ENCODE results near the gene DNAH9. TPM values are rescaled to one million over a fixed set of nuclear protein-coding genes. Genes with fewer than 3 reads are reported as not detected.

Gene DNAH9
- total RNA-seq, 6 experiments from 2014 or later: not detected

- no peak for DNase-seq
- no peak overlapping the region for H3K4me3 ChIP-seq
- 34% methylated on average over 3 of the region's 3 CpGs for WGBS (ENCODE audit: insufficient coverage, low coverage, low lambda C conversion rate, missing lambda C conversion rate)
- H3K27me3 ChIP-seq: no peaks in the 10 kb centered on the region
- H3K27ac ChIP-seq: no peak overlapping the region
- H3K36me3 ChIP-seq: no peaks in the 10 kb centered on the region
- TF ChIP-seq CTCF (IDR thresholded peaks at IDR 0.05) (no peak), POLR2A (IDR thresholded peaks at IDR 0.05) (no peak)
- intact Hi-C loops (cut with DNase I): no loop called here
- ATAC-seq: no peak
- no peaks in the 10 kb centered on the region for H3K9me3 ChIP-seq
- no peaks in the 10 kb centered on the region for H3K4me1 ChIP-seq
Observed at GRCh38 chr17:11882716-11883115, 284.4 kb downstream of the DNAH9 start.

GRCh38 chr17:11885051-11885450 is 286.8 kb downstream of the DNAH9 start:
- Histone ChIP-seq H3K27me3 (no peaks in the 10 kb centered on the region), H3K9me3 (no peaks in the 10 kb centered on the region), H3K4me3 (no peak overlapping the region), H3K36me3 (no peaks in the 10 kb centered on the region), H3K27ac (no peak overlapping the region), H3K4me1 (no peaks in the 10 kb centered on the region)
- WGBS (ENCODE audit: insufficient coverage, low coverage, low lambda C conversion rate, missing lambda C conversion rate): 79% methylated on average over 2 of the region's 2 CpGs
- DNase-seq: no peak
- no peak for ATAC-seq
- intact Hi-C loops (cut with DNase I): no loop called here
- TF ChIP-seq POLR2A (IDR thresholded peaks at IDR 0.05) (no peak), CTCF (IDR thresholded peaks at IDR 0.05) (no peak)

DNA sequence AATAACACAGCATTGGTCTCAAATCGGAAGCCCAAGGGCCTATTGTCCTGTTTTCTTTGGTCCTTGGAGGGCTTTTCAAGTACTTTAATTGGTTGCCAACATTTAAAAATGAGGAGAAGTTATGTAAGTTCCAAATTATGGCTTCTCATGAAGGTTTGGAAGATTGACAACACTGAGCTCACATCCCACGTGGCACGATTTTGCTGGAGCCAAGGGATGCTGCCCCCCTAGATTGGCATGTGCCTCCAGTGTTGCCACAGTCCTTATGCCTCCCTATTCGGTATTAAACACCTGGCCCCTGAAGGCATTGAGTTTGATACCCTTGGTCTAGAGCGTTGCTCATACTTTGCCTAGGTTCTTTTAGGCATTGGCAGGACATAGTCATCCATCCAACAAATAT is 291.0 kb downstream of the DNAH9 start:
- intact Hi-C loops (cut with DNase I): no loop called here
- H3K36me3 ChIP-seq: no peaks in the 10 kb centered on the region
- no peak for ATAC-seq
- H3K27ac ChIP-seq: no peak overlapping the region
- WGBS (ENCODE audit: insufficient coverage, low coverage, low lambda C conversion rate, missing lambda C conversion rate): 49% methylated on average over 3 of the region's 5 CpGs
- H3K27me3 ChIP-seq: no peaks in the 10 kb centered on the region
- TF ChIP-seq POLR2A (IDR thresholded peaks at IDR 0.05) (no peak), CTCF (IDR thresholded peaks at IDR 0.05) (no peak)
- H3K4me3 ChIP-seq: no peak overlapping the region
- no peaks in the 10 kb centered on the region for H3K4me1 ChIP-seq
- H3K9me3 ChIP-seq: no peaks in the 10 kb centered on the region
- no peak for DNase-seq

DNA sequence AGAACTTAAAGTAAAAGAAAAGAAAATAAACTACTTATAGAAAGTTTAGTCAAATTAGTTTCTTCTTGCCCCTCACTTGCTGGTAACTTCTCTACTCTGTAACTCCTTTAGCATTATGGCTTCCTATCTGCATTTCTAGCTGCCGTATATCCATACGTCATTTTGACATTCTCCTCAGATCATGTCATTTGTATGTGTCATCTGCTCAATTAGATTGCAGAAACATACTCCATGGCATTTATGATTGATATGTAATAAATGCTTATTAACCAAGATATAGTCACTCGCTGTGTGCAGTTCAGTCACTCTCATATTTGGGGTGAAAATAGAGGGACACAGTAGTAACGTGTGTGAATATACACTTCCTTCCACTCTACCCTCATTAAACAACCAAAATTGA is 295.6 kb downstream of the DNAH9 start:
- H3K9me3 ChIP-seq: no peaks in the 10 kb centered on the region
- no peaks in the 10 kb centered on the region for H3K36me3 ChIP-seq
- no peak overlapping the region for H3K4me3 ChIP-seq
- no peak for TF ChIP-seq CTCF (IDR thresholded peaks at IDR 0.05)
- no peak for TF ChIP-seq POLR2A (IDR thresholded peaks at IDR 0.05)
- DNase-seq (no peak), ATAC-seq (no peak)
- 78% methylated on average over 4 of the region's 4 CpGs for WGBS (ENCODE audit: insufficient coverage, low coverage, low lambda C conversion rate, missing lambda C conversion rate)
- no peaks in the 10 kb centered on the region for H3K4me1 ChIP-seq
- no peaks in the 10 kb centered on the region for H3K27me3 ChIP-seq
- H3K27ac ChIP-seq: no peak overlapping the region
- intact Hi-C loops (cut with DNase I): no loop called here

- H3K4me1 ChIP-seq: no peaks in the 10 kb centered on the region
- 60% methylated on average over 1 of the region's 1 CpG for WGBS (ENCODE audit: insufficient coverage, low coverage, low lambda C conversion rate, missing lambda C conversion rate)
- no peak overlapping the region for H3K27ac ChIP-seq
- H3K27me3 ChIP-seq: no peaks in the 10 kb centered on the region
- H3K4me3 ChIP-seq: no peak overlapping the region
- DNase-seq (no peak), ATAC-seq (no peak)
- H3K36me3 ChIP-seq: no peaks in the 10 kb centered on the region
- intact Hi-C loops (cut with DNase I): no loop called here
- H3K9me3 ChIP-seq: no peaks in the 10 kb centered on the region
- TF ChIP-seq POLR2A (IDR thresholded peaks at IDR 0.05) (no peak), CTCF (IDR thresholded peaks at IDR 0.05) (no peak)
Observed at GRCh38 chr17:11896199-11896598, 297.9 kb downstream of the DNAH9 start.

All from right lobe of liver (tissue), 6 donors.